ENCODE measurements around the gene PDE3B. TPM values are rescaled to one million over a fixed set of nuclear protein-coding genes. Genes with fewer than 3 reads are reported as not detected.

Gene PDE3B
- total and polyA plus RNA-seq, 11 donors: 2.4 to 17.0 (median 10.0) TPM

DNA sequence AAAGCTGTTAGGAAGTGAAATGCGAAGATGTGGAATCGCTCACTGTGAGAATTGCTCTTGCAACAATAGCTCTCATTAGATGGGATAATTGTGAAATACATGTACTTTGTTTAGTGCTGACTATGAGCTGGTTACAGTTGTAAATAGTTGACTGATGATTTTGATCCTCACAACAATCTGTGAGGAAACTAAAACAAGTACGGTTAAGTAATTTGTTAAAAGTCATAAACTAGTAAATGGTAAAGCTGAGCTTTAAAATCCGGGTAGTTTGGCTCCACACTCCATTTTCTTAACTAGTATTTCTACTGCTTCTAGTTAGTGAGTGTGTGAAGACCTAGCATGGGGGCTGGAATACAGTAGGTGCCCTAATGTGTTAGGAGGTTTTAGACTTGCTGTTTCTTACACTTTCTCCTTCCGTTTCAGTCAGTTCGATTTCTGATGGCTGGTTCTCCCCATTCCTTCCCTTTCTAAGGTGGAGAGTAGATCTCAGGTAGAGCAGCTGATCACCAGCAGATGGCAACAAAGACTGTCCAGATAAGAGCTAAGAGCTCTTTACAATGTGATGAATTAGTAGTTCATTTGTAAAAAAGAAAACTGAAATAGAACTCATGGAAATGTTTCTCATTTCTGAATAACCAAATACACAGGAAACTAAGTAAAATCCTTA is 264.7 kb downstream of the PDE3B start:
- ATAC-seq (peak in 1 of 4 donors; percentile 24), DNase-seq (no peak)
- peaks cover 0 to 24% (median 8%) of the 10 kb centered on the region in 12 donors for H3K4me1 ChIP-seq
- H3K9me3 ChIP-seq: no peaks in the 10 kb centered on the region
- intact Hi-C loops (cut with DNase I): loop anchor here (1.0 to 10.0 kb wide), 11 partner anchors 114 to 604 kb away; partner anchors contain the start of genes PDE3B (in 3 of the 10) and PSMA1 (in 1 of the 10)
- H3K27me3 ChIP-seq: no peaks in the 10 kb centered on the region
- 37 to 55% (median 51%) methylated on average over 6 of the region's 6 CpGs for WGBS, 4 donors
- H3K36me3 ChIP-seq: no peaks in the 10 kb centered on the region
- TF ChIP-seq POLR2A (IDR thresholded peaks at IDR 0.05): no peak
- TF ChIP-seq, protein P1, sequence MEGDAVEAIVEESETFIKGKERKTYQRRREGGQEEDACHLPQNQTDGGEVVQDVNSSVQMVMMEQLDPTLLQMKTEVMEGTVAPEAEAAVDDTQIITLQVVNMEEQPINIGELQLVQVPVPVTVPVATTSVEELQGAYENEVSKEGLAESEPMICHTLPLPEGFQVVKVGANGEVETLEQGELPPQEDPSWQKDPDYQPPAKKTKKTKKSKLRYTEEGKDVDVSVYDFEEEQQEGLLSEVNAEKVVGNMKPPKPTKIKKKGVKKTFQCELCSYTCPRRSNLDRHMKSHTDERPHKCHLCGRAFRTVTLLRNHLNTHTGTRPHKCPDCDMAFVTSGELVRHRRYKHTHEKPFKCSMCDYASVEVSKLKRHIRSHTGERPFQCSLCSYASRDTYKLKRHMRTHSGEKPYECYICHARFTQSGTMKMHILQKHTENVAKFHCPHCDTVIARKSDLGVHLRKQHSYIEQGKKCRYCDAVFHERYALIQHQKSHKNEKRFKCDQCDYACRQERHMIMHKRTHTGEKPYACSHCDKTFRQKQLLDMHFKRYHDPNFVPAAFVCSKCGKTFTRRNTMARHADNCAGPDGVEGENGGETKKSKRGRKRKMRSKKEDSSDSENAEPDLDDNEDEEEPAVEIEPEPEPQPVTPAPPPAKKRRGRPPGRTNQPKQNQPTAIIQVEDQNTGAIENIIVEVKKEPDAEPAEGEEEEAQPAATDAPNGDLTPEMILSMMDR (IDR thresholded peaks at IDR 0.05): peak in 11 of 12 donors; percentile 30 to 59 (median 45)
- no peak overlapping the region for H3K4me3 ChIP-seq
- H3K27ac ChIP-seq: no peak overlapping the region

DNA sequence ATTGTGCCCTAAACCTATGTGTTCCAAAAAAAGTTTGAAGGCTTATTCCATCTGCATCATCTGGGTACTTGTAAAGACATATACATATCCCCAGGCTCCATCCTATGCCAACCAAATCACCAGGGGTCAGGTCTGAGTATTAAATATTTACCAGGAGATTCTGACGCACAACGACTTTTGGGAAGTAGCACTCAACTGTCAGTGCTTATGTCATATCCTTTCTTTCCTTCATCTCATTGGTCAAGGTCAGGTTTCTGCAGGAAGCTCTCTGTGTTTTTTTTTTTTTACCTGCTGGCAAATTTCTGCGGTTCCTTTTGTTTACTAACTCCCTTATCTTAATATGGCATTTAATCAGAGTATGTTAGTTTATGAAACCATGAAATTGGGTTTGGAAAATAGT is 270.9 kb downstream of the PDE3B start:
- Histone ChIP-seq H3K36me3 (no peaks in the 10 kb centered on the region), H3K27me3 (no peaks in the 10 kb centered on the region), H3K27ac (no peak overlapping the region), H3K9me3 (no peaks in the 10 kb centered on the region), H3K4me1 (no peaks in the 10 kb centered on the region), H3K4me3 (no peak overlapping the region)
- intact Hi-C loops (cut with DNase I): loop anchor here in 2 of 10 donors (5.0 kb wide), 2 partner anchors 158 to 163 kb away; partner anchors contain the start of gene CALCB (in 1 of the 2)
- ATAC-seq: no peak
- WGBS, 4 donors: 52 to 72% (median 61%) methylated on average over 3 of the region's 3 CpGs
- no peak for DNase-seq
- TF ChIP-seq, protein P1 (IDR thresholded peaks at IDR 0.05): no peak
- TF ChIP-seq POLR2A (IDR thresholded peaks at IDR 0.05): no peak

- 87 to 97% (median 93%) methylated on average over 1 of the region's 1 CpG for WGBS, 4 donors
- no peak for DNase-seq
Observed at GRCh38 chr11:14916403-14916802, 272.8 kb downstream of the PDE3B start.

More at GRCh38 chr11:14916403-14916802, 272.8 kb downstream of the PDE3B start:
- no peak for TF ChIP-seq POLR2A (IDR thresholded peaks at IDR 0.05)
- TF ChIP-seq, protein P1 (IDR thresholded peaks at IDR 0.05): no peak
- intact Hi-C loops (cut with DNase I): no loop called here
- Histone ChIP-seq H3K4me1 (no peaks in the 10 kb centered on the region), H3K27me3 (no peaks in the 10 kb centered on the region), H3K4me3 (no peak overlapping the region), H3K36me3 (no peaks in the 10 kb centered on the region), H3K27ac (no peak overlapping the region), H3K9me3 (no peaks in the 10 kb centered on the region)
- no peak for ATAC-seq

Other genes starting within 250 kb of the PDE3B start
- 10 to 100 TPM; 41.7 to 69.7 (median 51.3) TPM for gene COPB1, start 144.0 kb upstream of the PDE3B start, total RNA-seq
- 10 to 100 TPM; 23.4 to 72.1 TPM for gene COPB1, start 144.0 kb upstream of the PDE3B start, polyA plus RNA-seq
- gene PSMA1, start 123.4 kb upstream of the PDE3B start, total RNA-seq: 100 to 1,000 TPM in 8 of 9 donors, 10 to 100 TPM in 1; 95.5 to 136 (median 129) TPM
- 100 to 1,000 TPM; 149 to 152 TPM for gene PSMA1, start 123.4 kb upstream of the PDE3B start, polyA plus RNA-seq
- 10 to 100 TPM in 2 of 9 donors, 1 to 10 TPM in 7; 4.4 to 12.3 (median 7.5) TPM for gene CYP2R1, start 248.4 kb downstream of the PDE3B start, total RNA-seq
- 10 to 100 TPM; 12.3 to 13.7 TPM for gene CYP2R1, start 248.4 kb downstream of the PDE3B start, polyA plus RNA-seq

All from heart left ventricle (tissue), 16 donors.